Ishikawa (cell line): ENCODE data around the gene SMPX.

Source experiments
- CEBPB ChIP-seq: IDR thresholded peaks from 2 replicates; pipeline ENCODE4 v1.6.1; 2012
- CREB1 ChIP-seq: IDR thresholded peaks from 2 replicates; pipeline ENCODE4 v1.6.1; 2012; ENCODE audit warnings: low read depth
- EGR1 ChIP-seq: IDR thresholded peaks from 2 replicates; pipeline ENCODE4 v1.6.1; 2012
- EP300 ChIP-seq: IDR thresholded peaks from 2 replicates; pipeline ENCODE4 v1.6.1; 2012; ENCODE audit warnings: borderline replicate concordance
- NFIC ChIP-seq: IDR thresholded peaks from 2 replicates; pipeline ENCODE4 v1.6.1; 2012
- RAD21 ChIP-seq: IDR thresholded peaks from 2 replicates; pipeline ENCODE4 v1.6.1; 2012; ENCODE audit warnings: low read depth
- TAF1 ChIP-seq: IDR thresholded peaks from 2 replicates; pipeline ENCODE4 v1.6.1; 2012; ENCODE audit warnings: low read depth, mild to moderate bottlenecking
- TEAD4 ChIP-seq: IDR thresholded peaks from 2 replicates; pipeline ENCODE4 v1.6.1; 2012
- YY1 ChIP-seq: IDR thresholded peaks from 2 replicates; pipeline ENCODE4 v1.6.1; 2012; ENCODE audit warnings: low read depth
- ZBTB7A ChIP-seq: IDR thresholded peaks from 2 replicates; pipeline ENCODE4 v1.6.1; 2012; ENCODE audit warnings: low read depth
- TF ChIP-seq, protein P1 (sequence below): IDR thresholded peaks from 2 replicates; pipeline ENCODE4 v1.6.1; 2012
- TF ChIP-seq, protein P2 (sequence below): IDR thresholded peaks from 2 replicates; pipeline ENCODE4 v1.6.1; 2012

DNA sequence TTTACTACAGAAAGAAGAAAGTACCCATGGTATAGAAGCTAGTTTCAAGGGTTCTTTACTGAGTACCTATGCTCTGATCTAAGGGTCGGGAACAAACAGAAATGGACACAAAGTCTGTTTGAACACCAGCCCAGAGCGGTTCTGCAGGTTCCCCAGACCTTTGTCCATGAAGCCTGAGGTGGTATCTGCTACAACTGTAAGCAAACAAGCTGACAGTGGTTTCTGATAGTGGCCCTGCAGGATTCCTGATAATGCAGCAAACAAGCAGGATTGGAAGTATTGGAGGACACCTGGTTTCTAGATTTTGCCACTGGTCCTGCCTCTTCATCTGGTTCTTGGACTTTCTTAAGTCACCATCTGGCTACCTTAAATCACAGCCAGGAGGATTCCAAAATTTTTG, 23.7 kb downstream of the SMPX start:
- TF ChIP-seq YY1 (no peak), EP300 (no peak), NFIC (no peak), RAD21 (no peak), CREB1 (no peak), CEBPB (no peak), ZBTB7A (no peak), EGR1 (no peak), TAF1 (no peak), TEAD4 (no peak)
- TF ChIP-seq, protein P1, sequence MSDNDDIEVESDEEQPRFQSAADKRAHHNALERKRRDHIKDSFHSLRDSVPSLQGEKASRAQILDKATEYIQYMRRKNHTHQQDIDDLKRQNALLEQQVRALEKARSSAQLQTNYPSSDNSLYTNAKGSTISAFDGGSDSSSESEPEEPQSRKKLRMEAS, result no peak
- TF ChIP-seq, protein P2, sequence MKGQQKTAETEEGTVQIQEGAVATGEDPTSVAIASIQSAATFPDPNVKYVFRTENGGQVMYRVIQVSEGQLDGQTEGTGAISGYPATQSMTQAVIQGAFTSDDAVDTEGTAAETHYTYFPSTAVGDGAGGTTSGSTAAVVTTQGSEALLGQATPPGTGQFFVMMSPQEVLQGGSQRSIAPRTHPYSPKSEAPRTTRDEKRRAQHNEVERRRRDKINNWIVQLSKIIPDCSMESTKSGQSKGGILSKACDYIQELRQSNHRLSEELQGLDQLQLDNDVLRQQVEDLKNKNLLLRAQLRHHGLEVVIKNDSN, result no peak
